HG03280 (cell line): ENCODE measurements around the gene EBI3.
"Not testable (repeated sequence)": the region's sequence is repeated elsewhere in the genome, so short reads cannot be mapped to it uniquely, and the experiment has no call there.

Experiments
- ATAC-seq: cut with Tn5 transposase; IDR thresholded peaks from one replicate; pipeline ENCODE4 v1.9.1; 2021; ENCODE audit warnings: mild to moderate bottlenecking, moderate library complexity; ENCODE audit not compliant: unreplicated experiment

EBI3 gene

GRCh38 chr19:4274321-4274686 lies 45.0 kb downstream of the EBI3 start:
- not testable (repeated sequence) for ATAC-seq

- ATAC-seq = no peak
These were observed 47.9 kb downstream of the EBI3 start for GRCh38 chr19:4277191-4277696.

- ATAC-seq = no peak
These were observed 48.7 kb downstream of the EBI3 start for GRCh38 chr19:4278010-4278409.

GRCh38 chr19:4278419-4279266 lies 49.3 kb downstream of the EBI3 start, which contains the start of gene SHD:
SHD (plus strand) TSS chr19:4279266; CDS start chr19:4280064, 798 bp downstream.
- no peak for ATAC-seq

- no peak for ATAC-seq
These were observed 49.9 kb downstream of the EBI3 start for GRCh38 chr19:4279267-4279529.

GRCh38 chr19:4279530-4280422 lies 50.5 kb downstream of the EBI3 start:
- no peak for ATAC-seq

- ATAC-seq = no peak
These were observed 55.0 kb downstream of the EBI3 start for GRCh38 chr19:4284176-4284958.

- no peak for ATAC-seq
These were observed 55.7 kb downstream of the EBI3 start for GRCh38 chr19:4284974-4285373.

- ATAC-seq = not testable (repeated sequence)
These were observed 56.8 kb downstream of the EBI3 start for GRCh38 chr19:4286141-4286540.
